GM12878 (cell line): ENCODE measurements around the gene CCNB3. TPM values are rescaled to one million over a fixed set of nuclear protein-coding genes. Genes with fewer than 3 reads are reported as not detected.

Experiments
- ATAC-seq: fragments of 200-7000 bp; cut with Tn5 transposase; 3 replicates; pipeline ENCODE4 v1.9.1; 2020; ENCODE audit warnings: mild to moderate bottlenecking, moderate library complexity
- BruUV-seq: library from RNA; stranded (reverse); fragments of 400-500 nt; replicated peaks from 2 replicates; lab custom pipeline; 2021; lab: Mats Ljungman, UMichigan
- CTCF ChIA-PET: fragments of 300-600 bp; sonication (Branson Sonifier 250); formaldehyde crosslinking; extraction: SDS; loops from one replicate; lab custom pipeline; 2021; ENCODE audit warnings: inconsistent platforms; lab: Yijun Ruan, JAX
- POLR2A ChIA-PET: fragments of 350-600 bp; formaldehyde crosslinking; extraction: SDS; loops from one replicate; lab custom pipeline; 2021; ENCODE audit warnings: inconsistent platforms; lab: Charles Lee
- RAD21 ChIA-PET: fragments of 300-600 bp; sonication (Branson Sonifier 250); formaldehyde crosslinking; loops from one replicate; lab custom pipeline; 2023; ENCODE audit warnings: antibody characterized with exemption; ENCODE audit not compliant: unreplicated experiment; lab: Charles Lee
- SMC1A ChIA-PET: fragments of 300-600 bp; sonication (Branson Sonifier 250); formaldehyde crosslinking; loops from one replicate; lab custom pipeline; 2023; ENCODE audit not compliant: unreplicated experiment, uncharacterized antibody; lab: Charles Lee
- DNase-seq: peaks from one replicate; pipeline ENCODE4 v3.0.0-alpha.2; 2011; ENCODE audit warnings: low read depth, low spot score
- FAIRE-seq: peaks from 3 replicates; lab custom pipeline; 2011; peaks lifted over from hg19 to GRCh38; lab: Jason Lieb, UNC
- H2AFZ ChIP-seq: 2 replicates; pipeline ENCODE4 v1.6.0; 2011; ENCODE audit warnings: low read depth, low read length, control low read depth; ENCODE audit not compliant: control insufficient read depth
- H3K27ac ChIP-seq: 2 replicates; pipeline ENCODE4 v1.5.1; 2011; ENCODE audit warnings: control low read depth; ENCODE audit not compliant: control insufficient read depth, insufficient read depth
- H3K27me3 ChIP-seq, 2 experiments: replicated peaks in 1 of 2; 2 replicates each; pipeline versions ENCODE4 v1.6.0 to v1.6.1; 2011; ENCODE audit warnings: low read length in 1 of 2; ENCODE audit not compliant: control insufficient read depth in 2 of 2, insufficient read depth in 2 of 2
- H3K36me3 ChIP-seq, 2 experiments: 2 replicates each; pipeline ENCODE4 v1.5.1; 2011; ENCODE audit warnings: low read length in 1 of 2; ENCODE audit not compliant: control insufficient read depth in 2 of 2, insufficient read depth in 2 of 2
- H3K4me1 ChIP-seq: 2 replicates; pipeline ENCODE4 v1.6.1; 2011; ENCODE audit warnings: mild to moderate bottlenecking, low read length, moderate library complexity, mixed read lengths; ENCODE audit not compliant: control insufficient read depth, insufficient read depth
- H3K4me2 ChIP-seq: 2 replicates; pipeline ENCODE4 v1.6.0; 2011; ENCODE audit warnings: control low read depth; ENCODE audit not compliant: control insufficient read depth, insufficient read depth
- H3K4me3 ChIP-seq: fragments of 200-600 bp; sonication (generic); 2 replicates; pipeline ENCODE4 v1.5.1; 2016
- H3K79me2 ChIP-seq: 2 replicates; pipeline ENCODE4 v1.6.0; 2011; ENCODE audit warnings: low read length; ENCODE audit not compliant: control insufficient read depth, insufficient read depth
- H3K9ac ChIP-seq: 2 replicates; pipeline ENCODE4 v1.8.0; 2011; ENCODE audit warnings: low read length, control low read depth, mixed read lengths; ENCODE audit not compliant: control insufficient read depth, insufficient read depth
- H3K9me3 ChIP-seq: replicated peaks from 3 replicates; pipeline ENCODE4 v1.5.1; 2011; ENCODE audit warnings: mild to moderate bottlenecking, low read length; ENCODE audit not compliant: control insufficient read depth, insufficient read depth
- H4K20me1 ChIP-seq: 2 replicates; pipeline ENCODE4 v1.6.0; 2011; ENCODE audit not compliant: control insufficient read depth, insufficient read depth
- CBX3 ChIP-seq: fragments of 200-600 bp; sonication (generic); IDR thresholded peaks from 2 replicates; pipeline ENCODE4 v1.6.1; 2016; ENCODE audit warnings: low read depth, borderline replicate concordance
- DPF2 ChIP-seq: fragments of 450-650 bp; IDR thresholded peaks from 2 replicates; pipeline ENCODE4 v1.6.1; 2017; ENCODE audit warnings: mild to moderate bottlenecking
- ETV6 ChIP-seq, 2 experiments: fragments of 450-650 bp in 1 of 2; IDR thresholded peaks in 1 of 2; conservative IDR thresholded peaks in 1 of 2; 2 replicates each; pipeline ENCODE4 v1.6.1; 2014; ENCODE audit warnings: antibody characterized with exemption in 1 of 2, borderline replicate concordance in 1 of 2, low read depth in 1 of 2, mild to moderate bottlenecking in 1 of 2, moderate library complexity in 1 of 2
- HDAC2 ChIP-seq: fragments of 200-600 bp; sonication (generic); IDR thresholded peaks from 2 replicates; pipeline ENCODE4 v1.6.1; 2017
- IRF4 ChIP-seq: IDR thresholded peaks from 2 replicates; pipeline ENCODE4 v1.6.1; 2011; ENCODE audit warnings: low read depth, low read length
- NR2C1 ChIP-seq: fragments of 450-650 bp; IDR thresholded peaks from 2 replicates; pipeline ENCODE4 v1.6.1; 2017; ENCODE audit warnings: antibody characterized with exemption, mild to moderate bottlenecking, moderate library complexity
- NR2C2 ChIP-seq: IDR thresholded peaks from 2 replicates; pipeline ENCODE4 v1.6.1; 2011; ENCODE audit warnings: borderline replicate concordance, low read depth; ENCODE audit not compliant: control insufficient read depth, insufficient read length
- NRF1 ChIP-seq: conservative IDR thresholded peaks from 2 replicates; pipeline ENCODE4 v1.6.1; 2011; ENCODE audit warnings: mild to moderate bottlenecking, low read depth, low read length, improper control_type of control experiment
- PAX8 ChIP-seq: fragments of 450-650 bp; IDR thresholded peaks from 2 replicates; pipeline ENCODE4 v1.6.1; 2017; ENCODE audit warnings: mild to moderate bottlenecking, moderate library complexity
- RBBP5 ChIP-seq: fragments of 200-600 bp; sonication (generic); conservative IDR thresholded peaks from 2 replicates; pipeline ENCODE4 v1.6.1; 2016
- RUNX3 ChIP-seq: IDR thresholded peaks from 2 replicates; pipeline ENCODE4 v1.6.1; 2012; ENCODE audit warnings: low read length, inconsistent platforms
- TCF3 ChIP-seq: IDR thresholded peaks from 2 replicates; pipeline ENCODE4 v1.6.1; 2012; ENCODE audit warnings: low read depth, mild to moderate bottlenecking, low read length, borderline replicate concordance; ENCODE audit not compliant: insufficient read depth
- ZNF384 ChIP-seq: IDR thresholded peaks from 2 replicates; pipeline ENCODE4 v1.6.1; 2012; ENCODE audit warnings: low read depth, mild to moderate bottlenecking, low read length, improper control_type of control experiment, borderline replicate concordance
- WGBS: methylation state at CpG from one replicate; pipeline ENCODE4 v1.1.6; 2016; ENCODE audit warnings: low lambda C conversion rate; ENCODE audit not compliant: insufficient replicate concordance, insufficient coverage; ENCODE audit errors: missing lambda C conversion rate; 5-methylcytosine and 5-hydroxymethylcytosine counted together
- in situ Hi-C: fragments of 300-500 bp; cut with MboI; formaldehyde crosslinking; loops from 9 replicates; pipeline ENCODE4 v1.14.3; 2018; ENCODE audit warnings: mixed read lengths
- intact Hi-C: fragments of 100-400 bp; cut with micrococcal nuclease; formaldehyde crosslinking; loops from one replicate; pipeline ENCODE4 v1.14.2; 2022; ENCODE audit not compliant: unreplicated experiment
- polyA plus RNA-seq, 11 experiments: library from polyadenylated mRNA; depleted of rRNA in 4 of 11; unstranded in 6 of 11; stranded (reverse) in 5 of 11; fragments of >200 nt; fragmentation: Nextera tagmentation in 4 of 11; fragmentation: Illumina TruSeq in 1 of 11; extraction: Ambion mirVana in 4 of 11; extraction: Trizol in 1 of 11; gene quantifications; 1 replicate in 1 of 11; 2 replicates in 10 of 11; pipeline versions ENCODE4 v1.2.1 to v1.2.3, GENCODE V29; 2011 to 2016; ENCODE audit warnings: inconsistent platforms in 2 of 11, missing spikeins in 2 of 11, low read depth in 1 of 11
- total RNA-seq, 4 experiments: library from RNA; depleted of rRNA in 3 of 4; stranded (reverse); fragments of >200 nt in 3 of 4; fragmentation: Illumina TruSeq in 1 of 4; extraction: Trizol in 1 of 4; gene quantifications; 2 replicates each; pipeline versions ENCODE4 v1.2.1 to v1.2.3, GENCODE V29; 2013 to 2021
- TF ChIP-seq, protein P1 (sequence below): IDR thresholded peaks from 2 replicates; pipeline ENCODE4 v1.6.1; 2012; ENCODE audit warnings: low read depth, low read length, improper control_type of control experiment
- TF ChIP-seq, protein P2 (sequence below), 3 experiments: IDR thresholded peaks in 2 of 3; conservative IDR thresholded peaks in 1 of 3; 2 replicates each; pipeline ENCODE4 v1.5.1; 2011; ENCODE audit warnings: low read depth in 3 of 3, low read length in 3 of 3, mild to moderate bottlenecking in 3 of 3, control low read depth in 2 of 3, moderate library complexity in 2 of 3, inconsistent platforms in 1 of 3, mixed read lengths in 1 of 3; ENCODE audit not compliant: control insufficient read depth in 2 of 3, insufficient read depth in 1 of 3; ENCODE audit errors: extremely low read depth in 1 of 3
- TF ChIP-seq, protein P3 (sequence below): IDR thresholded peaks from 2 replicates; pipeline ENCODE4 v1.6.1; 2011; ENCODE audit warnings: mild to moderate bottlenecking, low read depth, low read length, moderate library complexity; ENCODE audit not compliant: insufficient replicate concordance
- TF ChIP-seq, protein P4 (sequence below): fragments of 450-650 bp; IDR thresholded peaks from 2 replicates; pipeline ENCODE4 v1.6.1; 2016; ENCODE audit warnings: mild to moderate bottlenecking, moderate library complexity, borderline replicate concordance

Gene CCNB3
- total and polyA plus RNA-seq, 10 of the 15 experiments (the other 5 are each of a cell fraction or from before 2014, with no cell fraction given), result 0.09 to 0.49 (median 0.16) TPM; not detected in 3

DNA sequence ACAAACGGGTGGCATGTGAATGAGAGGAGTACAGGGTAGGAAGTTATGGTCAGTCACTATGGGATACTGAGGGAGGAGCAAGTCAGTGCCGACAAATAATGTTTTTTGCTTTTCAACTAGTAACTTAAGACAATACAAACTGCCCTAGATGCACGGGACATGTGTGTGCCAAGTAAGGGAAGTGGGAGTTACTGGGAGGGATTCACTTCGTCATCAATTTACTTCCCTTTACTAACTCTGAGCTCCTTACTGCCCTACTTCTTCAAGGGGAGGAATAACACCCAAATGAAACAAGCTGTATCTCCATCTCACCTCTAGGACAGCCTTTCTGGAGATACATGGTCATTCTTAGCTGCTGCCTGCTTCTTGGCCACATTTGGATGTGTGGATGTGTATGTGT is 168.4 kb downstream of the CCNB3 start:
- no TSS peak for BruUV-seq
- WGBS, result 10% methylated on average over 4 of the region's 4 CpGs
- SMC1A ChIA-PET, result no interaction called here

More for the DNA sequence above, 168.4 kb downstream of the CCNB3 start:
- CTCF ChIA-PET, result no interaction called here
- Histone ChIP-seq H3K79me2 (no peaks in the 10 kb centered on the region), H3K27ac (no peak overlapping the region), H3K9ac (no peak overlapping the region), H3K27me3 (no peaks in the 10 kb centered on the region), H3K4me1 (no peaks in the 10 kb centered on the region), H3K9me3 (no peaks in the 10 kb centered on the region), H3K4me3 (no peak overlapping the region), H4K20me1 (no peaks in the 10 kb centered on the region), H2AFZ (no peak overlapping the region), H3K4me2 (no peak overlapping the region), H3K36me3 (no peaks in the 10 kb centered on the region)
- ATAC-seq (no peak), DNase-seq (no peak), FAIRE-seq (no peak)
- POLR2A ChIA-PET, result no interaction called here
- intact Hi-C loops, result no loop called here
- TF ChIP-seq TCF3 (no peak), NR2C1 (no peak), PAX8 (no peak), ETV6 (conservative IDR thresholded peaks at IDR 0.05 in 1 of 2, IDR thresholded peaks at IDR 0.05 in 1 of 2; ENCODE audit: borderline replicate concordance in 1 of 2, low read depth in 1 of 2) (no peak), NRF1 (no peak), RBBP5 (no peak), NR2C2 (no peak), IRF4 (no peak), ZNF384 (no peak), HDAC2 (no peak), DPF2 (no peak), CBX3 (no peak), RUNX3 (no peak)
- TF ChIP-seq, protein P1, sequence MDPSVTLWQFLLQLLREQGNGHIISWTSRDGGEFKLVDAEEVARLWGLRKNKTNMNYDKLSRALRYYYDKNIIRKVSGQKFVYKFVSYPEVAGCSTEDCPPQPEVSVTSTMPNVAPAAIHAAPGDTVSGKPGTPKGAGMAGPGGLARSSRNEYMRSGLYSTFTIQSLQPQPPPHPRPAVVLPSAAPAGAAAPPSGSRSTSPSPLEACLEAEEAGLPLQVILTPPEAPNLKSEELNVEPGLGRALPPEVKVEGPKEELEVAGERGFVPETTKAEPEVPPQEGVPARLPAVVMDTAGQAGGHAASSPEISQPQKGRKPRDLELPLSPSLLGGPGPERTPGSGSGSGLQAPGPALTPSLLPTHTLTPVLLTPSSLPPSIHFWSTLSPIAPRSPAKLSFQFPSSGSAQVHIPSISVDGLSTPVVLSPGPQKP, result no peak
- TF ChIP-seq, protein P2, sequence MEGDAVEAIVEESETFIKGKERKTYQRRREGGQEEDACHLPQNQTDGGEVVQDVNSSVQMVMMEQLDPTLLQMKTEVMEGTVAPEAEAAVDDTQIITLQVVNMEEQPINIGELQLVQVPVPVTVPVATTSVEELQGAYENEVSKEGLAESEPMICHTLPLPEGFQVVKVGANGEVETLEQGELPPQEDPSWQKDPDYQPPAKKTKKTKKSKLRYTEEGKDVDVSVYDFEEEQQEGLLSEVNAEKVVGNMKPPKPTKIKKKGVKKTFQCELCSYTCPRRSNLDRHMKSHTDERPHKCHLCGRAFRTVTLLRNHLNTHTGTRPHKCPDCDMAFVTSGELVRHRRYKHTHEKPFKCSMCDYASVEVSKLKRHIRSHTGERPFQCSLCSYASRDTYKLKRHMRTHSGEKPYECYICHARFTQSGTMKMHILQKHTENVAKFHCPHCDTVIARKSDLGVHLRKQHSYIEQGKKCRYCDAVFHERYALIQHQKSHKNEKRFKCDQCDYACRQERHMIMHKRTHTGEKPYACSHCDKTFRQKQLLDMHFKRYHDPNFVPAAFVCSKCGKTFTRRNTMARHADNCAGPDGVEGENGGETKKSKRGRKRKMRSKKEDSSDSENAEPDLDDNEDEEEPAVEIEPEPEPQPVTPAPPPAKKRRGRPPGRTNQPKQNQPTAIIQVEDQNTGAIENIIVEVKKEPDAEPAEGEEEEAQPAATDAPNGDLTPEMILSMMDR (IDR thresholded peaks at IDR 0.05 in 2 of 3, conservative IDR thresholded peaks at IDR 0.05 in 1 of 3; ENCODE audit: control insufficient read depth in 2 of 3, extremely low read depth in 1 of 3, insufficient read depth in 1 of 3, low read depth in 3 of 3, low read length in 3 of 3), result no peak
- TF ChIP-seq, protein P3, sequence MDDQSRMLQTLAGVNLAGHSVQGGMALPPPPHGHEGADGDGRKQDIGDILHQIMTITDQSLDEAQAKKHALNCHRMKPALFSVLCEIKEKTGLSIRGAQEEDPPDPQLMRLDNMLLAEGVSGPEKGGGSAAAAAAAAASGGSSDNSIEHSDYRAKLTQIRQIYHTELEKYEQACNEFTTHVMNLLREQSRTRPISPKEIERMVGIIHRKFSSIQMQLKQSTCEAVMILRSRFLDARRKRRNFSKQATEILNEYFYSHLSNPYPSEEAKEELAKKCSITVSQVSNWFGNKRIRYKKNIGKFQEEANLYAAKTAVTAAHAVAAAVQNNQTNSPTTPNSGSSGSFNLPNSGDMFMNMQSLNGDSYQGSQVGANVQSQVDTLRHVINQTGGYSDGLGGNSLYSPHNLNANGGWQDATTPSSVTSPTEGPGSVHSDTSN, result no peak
- TF ChIP-seq, protein P4, sequence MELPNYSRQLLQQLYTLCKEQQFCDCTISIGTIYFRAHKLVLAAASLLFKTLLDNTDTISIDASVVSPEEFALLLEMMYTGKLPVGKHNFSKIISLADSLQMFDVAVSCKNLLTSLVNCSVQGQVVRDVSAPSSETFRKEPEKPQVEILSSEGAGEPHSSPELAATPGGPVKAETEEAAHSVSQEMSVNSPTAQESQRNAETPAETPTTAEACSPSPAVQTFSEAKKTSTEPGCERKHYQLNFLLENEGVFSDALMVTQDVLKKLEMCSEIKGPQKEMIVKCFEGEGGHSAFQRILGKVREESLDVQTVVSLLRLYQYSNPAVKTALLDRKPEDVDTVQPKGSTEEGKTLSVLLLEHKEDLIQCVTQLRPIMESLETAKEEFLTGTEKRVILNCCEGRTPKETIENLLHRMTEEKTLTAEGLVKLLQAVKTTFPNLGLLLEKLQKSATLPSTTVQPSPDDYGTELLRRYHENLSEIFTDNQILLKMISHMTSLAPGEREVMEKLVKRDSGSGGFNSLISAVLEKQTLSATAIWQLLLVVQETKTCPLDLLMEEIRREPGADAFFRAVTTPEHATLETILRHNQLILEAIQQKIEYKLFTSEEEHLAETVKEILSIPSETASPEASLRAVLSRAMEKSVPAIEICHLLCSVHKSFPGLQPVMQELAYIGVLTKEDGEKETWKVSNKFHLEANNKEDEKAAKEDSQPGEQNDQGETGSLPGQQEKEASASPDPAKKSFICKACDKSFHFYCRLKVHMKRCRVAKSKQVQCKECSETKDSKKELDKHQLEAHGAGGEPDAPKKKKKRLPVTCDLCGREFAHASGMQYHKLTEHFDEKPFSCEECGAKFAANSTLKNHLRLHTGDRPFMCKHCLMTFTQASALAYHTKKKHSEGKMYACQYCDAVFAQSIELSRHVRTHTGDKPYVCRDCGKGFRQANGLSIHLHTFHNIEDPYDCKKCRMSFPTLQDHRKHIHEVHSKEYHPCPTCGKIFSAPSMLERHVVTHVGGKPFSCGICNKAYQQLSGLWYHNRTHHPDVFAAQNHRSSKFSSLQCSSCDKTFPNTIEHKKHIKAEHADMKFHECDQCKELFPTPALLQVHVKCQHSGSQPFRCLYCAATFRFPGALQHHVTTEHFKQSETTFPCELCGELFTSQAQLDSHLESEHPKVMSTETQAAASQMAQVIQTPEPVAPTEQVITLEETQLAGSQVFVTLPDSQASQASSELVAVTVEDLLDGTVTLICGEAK, result no peak
- RAD21 ChIA-PET, result no interaction called here
- in situ Hi-C loops, result no loop called here
